H9 (cell line): ENCODE data around the gene ADAMTS15. TPM values are rescaled to one million over a fixed set of nuclear protein-coding genes. Genes with fewer than 3 reads are reported as not detected.

Experiments used
- DNase-seq: peaks from one replicate; pipeline ENCODE4 v3.0.0-alpha.2; 2017
- H2AFZ ChIP-seq: one replicate; pipeline ENCODE4 v1.6.1; 2013; ENCODE audit warnings: mild to moderate bottlenecking, low read length, control low read depth, moderate library complexity
- H2AK5ac ChIP-seq: 2 replicates; pipeline ENCODE4 v1.6.1; 2013; ENCODE audit warnings: low read length, control low read depth, mixed read lengths; ENCODE audit not compliant: insufficient read length
- H2BK120ac ChIP-seq: one replicate; pipeline ENCODE4 v1.6.1; 2013; ENCODE audit warnings: low read depth, mild to moderate bottlenecking, low read length, control low read depth, inconsistent platforms; ENCODE audit not compliant: poor library complexity, severe bottlenecking
- H2BK12ac ChIP-seq: 2 replicates; pipeline ENCODE4 v1.6.1; 2013; ENCODE audit warnings: low read length, control low read depth, mixed read lengths, low read depth; ENCODE audit not compliant: insufficient read length
- H2BK15ac ChIP-seq: 2 replicates; pipeline ENCODE4 v1.6.1; 2013; ENCODE audit warnings: low read depth, low read length, control low read depth
- H2BK20ac ChIP-seq: one replicate; pipeline ENCODE4 v1.6.1; 2013; ENCODE audit warnings: low read depth, mild to moderate bottlenecking, low read length, control low read depth, inconsistent platforms; ENCODE audit not compliant: poor library complexity, severe bottlenecking
- H2BK5ac ChIP-seq: 2 replicates; pipeline ENCODE4 v1.6.1; 2013; ENCODE audit warnings: low read length, control low read depth, mixed read lengths; ENCODE audit not compliant: insufficient read length
- H3K14ac ChIP-seq: 2 replicates; pipeline ENCODE4 v1.6.1; 2013; ENCODE audit warnings: low read length, control low read depth; ENCODE audit not compliant: insufficient read depth
- H3K18ac ChIP-seq: 2 replicates; pipeline ENCODE4 v1.6.1; 2013; ENCODE audit warnings: low read depth, mild to moderate bottlenecking, mixed read lengths, low read length, control low read depth; ENCODE audit not compliant: insufficient read length
- H3K23ac ChIP-seq: 2 replicates; pipeline ENCODE4 v1.6.1; 2013; ENCODE audit warnings: low read length, control low read depth, mixed read lengths, low read depth; ENCODE audit not compliant: insufficient read length
- H3K23me2 ChIP-seq: 2 replicates; pipeline ENCODE4 v1.6.1; 2013; ENCODE audit warnings: low read depth, mild to moderate bottlenecking, mixed read lengths, low read length, control low read depth; ENCODE audit not compliant: insufficient read length, poor library complexity, severe bottlenecking
- H3K27ac ChIP-seq: 2 replicates; pipeline ENCODE4 v1.5.1; 2013; ENCODE audit warnings: low read length, control low read depth, mixed read lengths, low read depth; ENCODE audit not compliant: insufficient read length
- H3K27me3 ChIP-seq: 2 replicates; pipeline ENCODE4 v1.6.1; 2013; ENCODE audit warnings: low read length, control low read depth, inconsistent platforms; ENCODE audit not compliant: insufficient read depth
- H3K4ac ChIP-seq: 2 replicates; pipeline ENCODE4 v1.6.1; 2013; ENCODE audit warnings: low read depth, mild to moderate bottlenecking, control low read depth, inconsistent platforms, low read length, moderate library complexity
- H3K4me1 ChIP-seq: 2 replicates; pipeline ENCODE4 v1.6.1; 2013; ENCODE audit warnings: low read length, control low read depth, inconsistent platforms; ENCODE audit not compliant: insufficient read depth
- H3K4me2 ChIP-seq: 2 replicates; pipeline ENCODE4 v1.6.1; 2013; ENCODE audit warnings: low read length, control low read depth, mixed read lengths; ENCODE audit not compliant: insufficient read length, insufficient read depth
- H3K56ac ChIP-seq: 2 replicates; pipeline ENCODE4 v1.6.1; 2013; ENCODE audit warnings: low read depth, mild to moderate bottlenecking, mixed read lengths, low read length, control low read depth; ENCODE audit not compliant: insufficient read length
- H3K79me1 ChIP-seq: 2 replicates; pipeline ENCODE4 v1.6.1; 2013; ENCODE audit warnings: low read depth, mild to moderate bottlenecking, moderate library complexity, low read length, control low read depth, inconsistent platforms; ENCODE audit not compliant: insufficient read depth, poor library complexity, severe bottlenecking
- H3K79me2 ChIP-seq: 2 replicates; pipeline ENCODE4 v1.6.1; 2013; ENCODE audit warnings: low read length, control low read depth, inconsistent platforms; ENCODE audit not compliant: insufficient read depth
- H3K9ac ChIP-seq: 2 replicates; pipeline ENCODE4 v1.6.1; 2013; ENCODE audit warnings: low read length, control low read depth, mixed read lengths; ENCODE audit not compliant: insufficient read length; ENCODE audit errors: extremely low read depth
- H3K9me3 ChIP-seq: one replicate; pipeline ENCODE4 v1.6.1; 2013; ENCODE audit warnings: low read depth, low read length, inconsistent platforms; ENCODE audit not compliant: control insufficient read depth
- H3T11ph ChIP-seq: one replicate; pipeline ENCODE4 v1.6.1; 2013; ENCODE audit warnings: mild to moderate bottlenecking, low read length, control low read depth, inconsistent platforms
- H4K20me1 ChIP-seq: one replicate; pipeline ENCODE4 v1.6.1; 2013; ENCODE audit not compliant: control insufficient read depth, insufficient read length, insufficient read depth
- H4K5ac ChIP-seq: 2 replicates; pipeline ENCODE4 v1.6.1; 2013; ENCODE audit warnings: low read depth, mild to moderate bottlenecking, mixed read lengths, low read length, control low read depth; ENCODE audit not compliant: insufficient read length
- H4K8ac ChIP-seq: replicated peaks from 2 replicates; pipeline ENCODE4 v1.6.1; 2013; ENCODE audit warnings: low read length, control low read depth, mixed read lengths, low read depth; ENCODE audit not compliant: insufficient read length
- H4K91ac ChIP-seq: 2 replicates; pipeline ENCODE4 v1.6.1; 2013; ENCODE audit warnings: low read depth, mild to moderate bottlenecking, moderate library complexity, mixed read lengths, low read length, control low read depth; ENCODE audit not compliant: insufficient read length
- H3K27ac Mint-ChIP-seq, 3 experiments: 2 replicates in 2 of 3; 3 replicates in 1 of 3; pipeline ENCODE4 v1.8.0; 2020 to 2021; ENCODE audit warnings: mixed read lengths in 3 of 3, mild to moderate bottlenecking in 1 of 3, moderate library complexity in 1 of 3
- H3K27me3 Mint-ChIP-seq: 2 replicates; pipeline ENCODE4 v1.8.0; 2021; ENCODE audit warnings: low read depth, mild to moderate bottlenecking, moderate library complexity, mixed read lengths
- H3K36me3 Mint-ChIP-seq, 3 experiments: 2 replicates in 2 of 3; 3 replicates in 1 of 3; pipeline ENCODE4 v1.8.0; 2020 to 2021; ENCODE audit warnings: low read depth in 3 of 3, mixed read lengths in 3 of 3; ENCODE audit not compliant: insufficient read depth in 1 of 3
- H3K4me1 Mint-ChIP-seq, 2 experiments: 2 replicates each; pipeline ENCODE4 v1.8.0; 2020; ENCODE audit warnings: mixed read lengths in 2 of 2
- H3K4me3 Mint-ChIP-seq, 2 experiments: 2 replicates in 1 of 2; 3 replicates in 1 of 2; pipeline ENCODE4 v1.8.0; 2020 to 2021; ENCODE audit warnings: mild to moderate bottlenecking in 2 of 2, mixed read lengths in 2 of 2, moderate library complexity in 1 of 2
- H3K9me3 Mint-ChIP-seq, 2 experiments: 2 replicates in 1 of 2; 3 replicates in 1 of 2; pipeline ENCODE4 v1.8.0; 2020; ENCODE audit warnings: mild to moderate bottlenecking in 2 of 2, mixed read lengths in 2 of 2, moderate library complexity in 1 of 2
- WGBS: extraction: QIAGEN DNeasy Blood & Tissue Kit; methylation state at CpG from one replicate; pipeline ENCODE4 v1.1.7; 2013; ENCODE audit warnings: missing lambda C conversion rate, low lambda C conversion rate, mixed read lengths; ENCODE audit not compliant: insufficient read length; ENCODE audit errors: extremely low coverage; 5-methylcytosine and 5-hydroxymethylcytosine counted together
- total RNA-seq: library from RNA; stranded (reverse); gene quantifications from 2 replicates; pipeline ENCODE4 v1.2.1, GENCODE V29; 2021
- TF ChIP-seq, protein P1 (sequence below): fragments of 200-600 bp; sonication (generic); conservative IDR thresholded peaks from 3 replicates; pipeline ENCODE4 v1.8.0; 2021; ENCODE audit warnings: antibody characterized with exemption, mild to moderate bottlenecking

ADAMTS15 gene
- total RNA-seq, 1 experiment from 2014 or later = 1.3 TPM

DNA sequence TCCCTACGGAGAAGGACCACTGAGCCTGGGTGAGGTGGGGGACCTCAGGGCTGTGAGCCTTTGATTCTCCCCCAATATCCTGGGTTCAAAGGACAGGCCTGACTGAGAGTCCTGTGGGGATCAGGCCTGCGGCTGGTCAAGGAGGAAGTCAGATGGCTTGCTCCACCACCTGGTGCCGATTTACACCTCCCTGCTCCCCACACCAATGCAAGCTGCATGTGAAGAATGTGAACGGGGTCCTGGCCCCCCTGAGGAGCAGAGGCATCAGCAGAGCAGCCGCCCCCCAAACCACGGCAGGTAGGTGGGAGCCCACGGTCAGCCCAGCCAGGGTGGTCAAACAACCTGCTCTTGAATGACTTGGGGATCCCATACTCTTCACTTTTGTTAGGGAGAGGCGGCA lies 26.7 kb upstream of the ADAMTS15 start:
- Histone ChIP-seq H3K27me3 (peaks cover 5% of the 10 kb centered on the region), H3K79me2 (no peaks in the 10 kb centered on the region), H4K8ac (no peak overlapping the region), H2BK5ac (no peak overlapping the region), H3K79me1 (no peaks in the 10 kb centered on the region), H3K18ac (no peak overlapping the region), H3K4me2 (no peak overlapping the region), H3K56ac (no peak overlapping the region), H4K5ac (no peak overlapping the region), H2BK20ac (no peak overlapping the region), H3K23me2 (no peaks in the 10 kb centered on the region), H3K14ac (no peak overlapping the region), H4K91ac (no peak overlapping the region), H3K23ac (no peak overlapping the region), H3K4me1 (no peaks in the 10 kb centered on the region), H3K9ac (no peak overlapping the region), H2BK15ac (no peak overlapping the region), H2AK5ac (no peak overlapping the region), H2BK12ac (no peak overlapping the region), H2BK120ac (no peak overlapping the region), H4K20me1 (no peaks in the 10 kb centered on the region), H3K9me3 (no peaks in the 10 kb centered on the region), H3K27ac (no peak overlapping the region), H3T11ph (no peak overlapping the region), H3K4ac (no peak overlapping the region), H2AFZ (no peak overlapping the region)
- DNase-seq = no peak
- H3K4me1 Mint-ChIP-seq = peaks cover 22 to 30% of the 10 kb centered on the region in 2 experiments
- TF ChIP-seq, protein P1, sequence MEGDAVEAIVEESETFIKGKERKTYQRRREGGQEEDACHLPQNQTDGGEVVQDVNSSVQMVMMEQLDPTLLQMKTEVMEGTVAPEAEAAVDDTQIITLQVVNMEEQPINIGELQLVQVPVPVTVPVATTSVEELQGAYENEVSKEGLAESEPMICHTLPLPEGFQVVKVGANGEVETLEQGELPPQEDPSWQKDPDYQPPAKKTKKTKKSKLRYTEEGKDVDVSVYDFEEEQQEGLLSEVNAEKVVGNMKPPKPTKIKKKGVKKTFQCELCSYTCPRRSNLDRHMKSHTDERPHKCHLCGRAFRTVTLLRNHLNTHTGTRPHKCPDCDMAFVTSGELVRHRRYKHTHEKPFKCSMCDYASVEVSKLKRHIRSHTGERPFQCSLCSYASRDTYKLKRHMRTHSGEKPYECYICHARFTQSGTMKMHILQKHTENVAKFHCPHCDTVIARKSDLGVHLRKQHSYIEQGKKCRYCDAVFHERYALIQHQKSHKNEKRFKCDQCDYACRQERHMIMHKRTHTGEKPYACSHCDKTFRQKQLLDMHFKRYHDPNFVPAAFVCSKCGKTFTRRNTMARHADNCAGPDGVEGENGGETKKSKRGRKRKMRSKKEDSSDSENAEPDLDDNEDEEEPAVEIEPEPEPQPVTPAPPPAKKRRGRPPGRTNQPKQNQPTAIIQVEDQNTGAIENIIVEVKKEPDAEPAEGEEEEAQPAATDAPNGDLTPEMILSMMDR = no peak
- H3K27me3 Mint-ChIP-seq = peaks cover 27% of the 10 kb centered on the region
- no CpG with 5 or more reads among the region's 8 CpGs for WGBS
- H3K4me3 Mint-ChIP-seq = no peak overlapping the region
- H3K9me3 Mint-ChIP-seq = no peaks in the 10 kb centered on the region; a peak in 1 of 5 replicates
- H3K36me3 Mint-ChIP-seq = peaks cover 0 to 29% (median 2%) of the 10 kb centered on the region in 3 experiments; a peak in 4 of 7 replicates
- H3K27ac Mint-ChIP-seq = no peak overlapping the region
